Neuronal stem cell (in vitro differentiated cells): ENCODE data around the gene HSCB.

Experiments used
- DNase-seq: peaks from one replicate; pipeline ENCODE4 v3.0.0-alpha.2; 2013; ENCODE audit warnings: low spot score
- H2AFZ ChIP-seq: one replicate; pipeline ENCODE4 v1.6.1; 2013; ENCODE audit warnings: mild to moderate bottlenecking, low read length, inconsistent platforms
- H2AK5ac ChIP-seq: 2 replicates; pipeline ENCODE4 v1.6.1; 2013; ENCODE audit warnings: low read depth, mild to moderate bottlenecking, inconsistent platforms, low read length, moderate library complexity, mixed read lengths
- H2BK120ac ChIP-seq: 2 replicates; pipeline ENCODE4 v1.6.1; 2013; ENCODE audit warnings: low read depth, mild to moderate bottlenecking, inconsistent platforms, low read length, moderate library complexity, mixed read lengths
- H2BK12ac ChIP-seq: one replicate; pipeline ENCODE4 v1.6.1; 2013; ENCODE audit warnings: low read length, inconsistent platforms
- H2BK15ac ChIP-seq: 2 replicates; pipeline ENCODE4 v1.6.1; 2013; ENCODE audit warnings: mild to moderate bottlenecking, low read length, inconsistent platforms, mixed read lengths
- H2BK5ac ChIP-seq: one replicate; pipeline ENCODE4 v1.6.1; 2013; ENCODE audit warnings: inconsistent platforms, mild to moderate bottlenecking, low read length, moderate library complexity
- H3K14ac ChIP-seq: one replicate; pipeline ENCODE4 v1.6.1; 2013; ENCODE audit warnings: low read length, inconsistent platforms
- H3K18ac ChIP-seq: 2 replicates; pipeline ENCODE4 v1.6.1; 2013; ENCODE audit warnings: low read length, inconsistent platforms
- H3K23ac ChIP-seq: 2 replicates; pipeline ENCODE4 v1.6.1; 2013; ENCODE audit warnings: low read depth, mild to moderate bottlenecking, mixed read lengths, low read length, inconsistent platforms; ENCODE audit not compliant: poor library complexity
- H3K27ac ChIP-seq: replicated peaks from 3 replicates; pipeline ENCODE4 v1.5.1; 2013; ENCODE audit warnings: low read length, inconsistent platforms
- H3K27me3 ChIP-seq, 3 experiments: 2 replicates each; pipeline ENCODE4 v1.6.1; 2013; ENCODE audit warnings: low read length in 3 of 3, mild to moderate bottlenecking in 2 of 3, inconsistent platforms in 1 of 3, low read depth in 1 of 3, mixed read lengths in 1 of 3, moderate library complexity in 1 of 3; ENCODE audit not compliant: control insufficient read depth in 3 of 3, insufficient read depth in 3 of 3
- H3K36me3 ChIP-seq, 2 donors: replicated peaks in 1 of 2; 2 replicates each; pipeline ENCODE4 v1.6.1; 2013; ENCODE audit warnings: low read length in 2 of 2; ENCODE audit not compliant: control insufficient read depth in 2 of 2, insufficient read depth in 2 of 2
- H3K4ac ChIP-seq: 2 replicates; pipeline ENCODE4 v1.6.1; 2013; ENCODE audit warnings: inconsistent platforms, mild to moderate bottlenecking, low read length, moderate library complexity
- H3K4me1 ChIP-seq, 2 donors: 1 replicate in 1 of 2; 2 replicates in 1 of 2; pipeline ENCODE4 v1.6.1; 2013; ENCODE audit warnings: low read length in 2 of 2, low read depth in 1 of 2; ENCODE audit not compliant: control insufficient read depth in 2 of 2, insufficient read depth in 1 of 2
- H3K4me2 ChIP-seq: one replicate; pipeline ENCODE4 v1.6.1; 2013; ENCODE audit warnings: mild to moderate bottlenecking, low read length, inconsistent platforms; ENCODE audit not compliant: insufficient read depth, poor library complexity, severe bottlenecking
- H3K4me3 ChIP-seq, 2 donors: 2 replicates each; pipeline ENCODE4 v1.5.1; 2013; ENCODE audit warnings: low read length in 2 of 2, mild to moderate bottlenecking in 2 of 2, inconsistent platforms in 1 of 2, moderate library complexity in 1 of 2
- H3K79me1 ChIP-seq: one replicate; pipeline ENCODE4 v1.6.1; 2013; ENCODE audit warnings: low read depth, mild to moderate bottlenecking, inconsistent platforms, low read length, moderate library complexity
- H3K9ac ChIP-seq: one replicate; pipeline ENCODE4 v1.6.1; 2013; ENCODE audit warnings: mild to moderate bottlenecking, low read depth, low read length, inconsistent platforms; ENCODE audit not compliant: poor library complexity
- H3K9me3 ChIP-seq, 2 donors: replicated peaks in 1 of 2; 2 replicates each; pipeline versions ENCODE3 to v1.6.1; 2013; ENCODE audit warnings: low read length in 2 of 2, mild to moderate bottlenecking in 2 of 2, inconsistent platforms in 1 of 2, low read depth in 1 of 2, mixed read lengths in 1 of 2, moderate library complexity in 1 of 2; ENCODE audit not compliant: control insufficient read depth in 2 of 2, insufficient read depth in 1 of 2
- H4K8ac ChIP-seq: one replicate; pipeline ENCODE4 v1.6.1; 2013; ENCODE audit warnings: low read depth, mild to moderate bottlenecking, inconsistent platforms, low read length, moderate library complexity
- H4K91ac ChIP-seq: one replicate; pipeline ENCODE4 v1.6.1; 2013; ENCODE audit warnings: low read length, low read depth, mild to moderate bottlenecking, inconsistent platforms; ENCODE audit not compliant: poor library complexity
- WGBS, 2 donors: extraction: QIAGEN DNeasy Blood & Tissue Kit; methylation state at CpG; one replicate each; pipeline ENCODE4 v1.1.7; 2013; ENCODE audit warnings: missing lambda C conversion rate in 2 of 2, mixed read lengths in 1 of 2; ENCODE audit not compliant: insufficient read length in 2 of 2, insufficient replicate concordance in 1 of 2; ENCODE audit errors: extremely low coverage in 2 of 2; 5-methylcytosine and 5-hydroxymethylcytosine counted together

HSCB gene

GRCh38 chr22:28772633-28773460 is 31.0 kb downstream of the HSCB start, which contains the start of gene CCDC117:
TSS of gene CCDC117 (plus strand) at chr22:28772695. CDS start at chr22:28772850, 155 bp downstream.
- Histone ChIP-seq H3K4me2 (peak within 1 kb of the TSS; percentile 54), H2BK5ac (peak within 1 kb of the TSS; percentile 93), H2BK12ac (peak within 1 kb of the TSS; percentile 41), H3K36me3 (peaks cover 6 to 37% of the 10 kb centered on the region in 2 donors), H2BK120ac (no peak within 1 kb of the TSS), H3K18ac (peak within 1 kb of the TSS; percentile 95), H2BK15ac (no peak within 1 kb of the TSS), H3K14ac (no peak within 1 kb of the TSS), H3K4ac (no peak within 1 kb of the TSS), H4K8ac (no peak within 1 kb of the TSS), H3K27ac (peak within 1 kb of the TSS; percentile 86), H3K4me1 (peaks cover 0 to 4% of the 10 kb centered on the region in 2 donors), H3K4me3 (peak within 1 kb of the TSS; percentile 73 to 92), H2AFZ (peak within 1 kb of the TSS; percentile 96), H2AK5ac (no peak within 1 kb of the TSS), H4K91ac (no peak within 1 kb of the TSS), H3K79me1 (peaks cover 4% of the 10 kb centered on the region), H3K23ac (peak within 1 kb of the TSS; percentile 73), H3K27me3 (no peaks in the 10 kb centered on the region), H3K9ac (peak within 1 kb of the TSS; percentile 81), H3K9me3 (peaks cover 0 to 10% of the 10 kb centered on the region in 2 donors)
- DNase-seq, result peak; percentile 87
- no CpG with 5 or more reads among the region's 92 CpGs for WGBS, 2 donors

- WGBS, 2 donors, result no CpG with 5 or more reads among the region's 10 CpGs
- H3K4me3 ChIP-seq, result peak overlapping the region; percentile 73 to 92
These were observed 31.6 kb downstream of the HSCB start for GRCh38 chr22:28773461-28773867.

DNA sequence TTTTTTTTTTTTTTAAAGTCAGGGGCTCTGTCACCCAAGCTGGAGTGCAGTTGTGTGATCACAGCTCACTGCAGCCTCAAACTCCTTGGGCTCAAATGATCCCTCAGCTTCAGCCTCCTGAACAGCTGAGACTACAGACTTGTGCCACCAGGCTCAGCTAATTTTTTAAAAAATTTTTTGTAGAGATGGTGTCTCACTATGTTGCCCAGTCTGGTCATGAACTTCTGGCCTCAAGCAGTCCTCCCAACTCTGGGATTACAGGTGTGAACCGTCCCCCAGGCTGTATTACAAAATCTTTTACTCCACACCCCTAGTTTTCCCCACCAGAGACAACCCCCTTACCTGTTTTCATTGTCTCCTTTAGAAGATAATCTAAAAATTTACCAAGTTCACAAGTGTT is 32.5 kb downstream of the HSCB start:
- H3K9me3 ChIP-seq, result peaks cover 0 to 10% of the 10 kb centered on the region in 2 donors
- no peak overlapping the region for H3K27ac ChIP-seq
- no peak overlapping the region for H3K18ac ChIP-seq
- no peak overlapping the region for H3K23ac ChIP-seq
- no peak overlapping the region for H4K8ac ChIP-seq
- DNase-seq, result no peak
- H3K4me3 ChIP-seq, result no peak overlapping the region
- H2BK12ac ChIP-seq, result no peak overlapping the region
- no peak overlapping the region for H2AK5ac ChIP-seq
- H3K14ac ChIP-seq, result no peak overlapping the region
- H3K27me3 ChIP-seq, result no peaks in the 10 kb centered on the region
- no CpG with 5 or more reads among the region's 1 CpG for WGBS, 2 donors
- no peak overlapping the region for H2BK15ac ChIP-seq
- H3K36me3 ChIP-seq, result peaks cover 6 to 50% of the 10 kb centered on the region in 2 donors
- H3K79me1 ChIP-seq, result peaks cover 4% of the 10 kb centered on the region
- H3K4ac ChIP-seq, result no peak overlapping the region
- H3K9ac ChIP-seq, result no peak overlapping the region
- H2BK120ac ChIP-seq, result no peak overlapping the region
- no peak overlapping the region for H4K91ac ChIP-seq
- H3K4me2 ChIP-seq, result no peak overlapping the region
- H3K4me1 ChIP-seq, result peaks cover 0 to 4% of the 10 kb centered on the region in 2 donors
- H2BK5ac ChIP-seq, result no peak overlapping the region
- H2AFZ ChIP-seq, result no peak overlapping the region

More at GRCh38 chr22:28773461-28773867, 31.6 kb downstream of the HSCB start:
- peak overlapping the region; percentile 96 for H2AFZ ChIP-seq
- peak overlapping the region; percentile 76 for H3K9ac ChIP-seq
- H3K4me1 ChIP-seq, result peaks cover 0 to 4% of the 10 kb centered on the region in 2 donors
- no peak overlapping the region for H2BK12ac ChIP-seq
- no peak overlapping the region for H3K18ac ChIP-seq
- no peak for DNase-seq
- no peak overlapping the region for H2BK5ac ChIP-seq
- no peak overlapping the region for H3K4ac ChIP-seq
- no peak overlapping the region for H2BK120ac ChIP-seq
- peaks cover 4% of the 10 kb centered on the region for H3K79me1 ChIP-seq
- H3K9me3 ChIP-seq, result peaks cover 0 to 10% of the 10 kb centered on the region in 2 donors
- H2BK15ac ChIP-seq, result no peak overlapping the region
- no peak overlapping the region for H3K14ac ChIP-seq
- H4K91ac ChIP-seq, result no peak overlapping the region
- H3K4me2 ChIP-seq, result peak overlapping the region; percentile 54
- peaks cover 6 to 42% of the 10 kb centered on the region in 2 donors for H3K36me3 ChIP-seq
- H3K27ac ChIP-seq, result no peak overlapping the region
- no peak overlapping the region for H3K23ac ChIP-seq
- no peaks in the 10 kb centered on the region for H3K27me3 ChIP-seq
- H4K8ac ChIP-seq, result no peak overlapping the region
- no peak overlapping the region for H2AK5ac ChIP-seq

DNA sequence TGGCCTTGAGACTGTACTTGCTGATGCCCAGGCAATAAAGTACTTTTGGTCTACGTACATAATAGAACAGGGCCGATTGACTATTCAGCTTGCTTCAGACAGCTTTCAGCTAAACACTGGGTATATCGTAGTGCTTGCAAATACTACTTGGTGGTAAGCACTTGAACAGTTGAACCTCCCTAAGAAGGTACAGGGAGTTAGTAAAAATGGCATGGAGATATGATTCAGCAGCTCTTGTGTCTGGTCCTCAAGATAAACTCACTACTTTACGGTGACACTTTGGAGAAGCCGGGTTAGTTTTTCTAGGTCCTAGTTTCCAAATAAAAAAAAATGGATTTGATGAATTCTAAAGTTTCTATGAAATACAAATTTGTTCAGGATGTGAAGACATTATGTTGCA is 38.0 kb downstream of the HSCB start:
- H3K4ac ChIP-seq, result no peak overlapping the region
- H3K23ac ChIP-seq, result no peak overlapping the region
- no peaks in the 10 kb centered on the region for H3K4me1 ChIP-seq
- no peak overlapping the region for H2BK15ac ChIP-seq
- no peak overlapping the region for H2BK120ac ChIP-seq
- H3K36me3 ChIP-seq, result peaks cover 17 to 95% of the 10 kb centered on the region in 2 donors
- no peak overlapping the region for H2BK12ac ChIP-seq
- H3K9me3 ChIP-seq, result peaks cover 0 to 5% of the 10 kb centered on the region in 2 donors
- H3K14ac ChIP-seq, result no peak overlapping the region
- H2AK5ac ChIP-seq, result no peak overlapping the region
- H2AFZ ChIP-seq, result no peak overlapping the region
- WGBS, 2 donors, result no CpG with 5 or more reads among the region's 5 CpGs
- no peak overlapping the region for H3K4me2 ChIP-seq
- no peak overlapping the region for H3K27ac ChIP-seq
- DNase-seq, result no peak
- no peak overlapping the region for H3K9ac ChIP-seq
- H3K18ac ChIP-seq, result no peak overlapping the region
- no peak overlapping the region for H4K91ac ChIP-seq
- H3K4me3 ChIP-seq, result no peak overlapping the region
- no peak overlapping the region for H4K8ac ChIP-seq
- no peak overlapping the region for H2BK5ac ChIP-seq
- no peaks in the 10 kb centered on the region for H3K27me3 ChIP-seq
- peaks cover 3% of the 10 kb centered on the region for H3K79me1 ChIP-seq
